GM18951 (cell line): ENCODE results near the gene TGFB2.

Experiments used
- POLR2A ChIP-seq: IDR thresholded peaks from 4 replicates; pipeline ENCODE4 v1.6.1; 2011; ENCODE audit warnings: mild to moderate bottlenecking; ENCODE audit not compliant: insufficient read length, insufficient read depth; ENCODE audit errors: extremely low read depth
- in situ Hi-C: fragments of 300-500 bp; cut with MboI; formaldehyde crosslinking; loops from one replicate; pipeline ENCODE4 v1.12.0; 2022; ENCODE audit warnings: low sequenced_read_pairs, mixed read lengths, inconsistent platforms; ENCODE audit not compliant: unreplicated experiment

The TGFB2 gene

DNA sequence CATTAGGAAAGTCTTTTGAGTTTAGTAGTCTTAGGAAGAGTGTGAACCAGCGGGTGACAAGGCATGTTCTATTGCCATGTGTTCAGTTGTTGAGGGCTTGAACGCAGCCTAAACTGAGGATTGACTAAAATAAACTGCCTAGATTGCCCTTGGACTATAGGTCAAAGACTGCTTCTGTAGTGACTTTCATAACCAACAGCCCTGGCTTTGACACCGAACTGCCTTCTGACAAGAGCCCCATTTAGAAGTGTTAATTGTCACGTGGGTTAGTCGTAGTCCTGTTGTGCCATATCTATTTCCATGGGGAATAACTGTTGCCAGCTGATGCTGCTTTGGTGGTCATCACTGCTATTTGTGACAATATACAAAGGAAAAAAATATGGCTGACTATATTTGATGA, 90.4 kb downstream of the TGFB2 start:
- no peak for TF ChIP-seq POLR2A
- in situ Hi-C loops, result no loop called here

DNA sequence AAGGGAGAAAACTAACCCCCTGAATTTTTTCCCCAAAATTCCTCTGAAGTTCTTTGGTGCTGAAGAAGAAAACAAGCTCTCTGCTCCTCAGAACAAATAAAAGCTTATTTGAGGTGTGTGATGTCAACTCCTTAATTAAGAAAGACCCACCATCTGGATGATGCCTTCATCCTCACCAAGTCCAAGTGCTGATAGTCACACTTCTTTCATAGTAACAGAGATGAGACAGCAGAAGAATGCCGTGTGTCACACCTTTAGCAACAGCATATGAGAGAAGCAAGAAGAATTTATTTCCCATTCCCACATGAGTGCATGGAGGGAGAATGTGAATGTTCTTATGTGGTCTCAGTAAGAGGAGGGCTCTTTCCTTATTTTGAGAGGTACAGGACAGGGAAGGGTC, 91.2 kb downstream of the TGFB2 start:
- in situ Hi-C loops, result no loop called here
- TF ChIP-seq POLR2A, result no peak

GRCh38 chr1:218436997-218437396, 91.9 kb downstream of the TGFB2 start:
- in situ Hi-C loops, result no loop called here
- TF ChIP-seq POLR2A, result no peak

DNA sequence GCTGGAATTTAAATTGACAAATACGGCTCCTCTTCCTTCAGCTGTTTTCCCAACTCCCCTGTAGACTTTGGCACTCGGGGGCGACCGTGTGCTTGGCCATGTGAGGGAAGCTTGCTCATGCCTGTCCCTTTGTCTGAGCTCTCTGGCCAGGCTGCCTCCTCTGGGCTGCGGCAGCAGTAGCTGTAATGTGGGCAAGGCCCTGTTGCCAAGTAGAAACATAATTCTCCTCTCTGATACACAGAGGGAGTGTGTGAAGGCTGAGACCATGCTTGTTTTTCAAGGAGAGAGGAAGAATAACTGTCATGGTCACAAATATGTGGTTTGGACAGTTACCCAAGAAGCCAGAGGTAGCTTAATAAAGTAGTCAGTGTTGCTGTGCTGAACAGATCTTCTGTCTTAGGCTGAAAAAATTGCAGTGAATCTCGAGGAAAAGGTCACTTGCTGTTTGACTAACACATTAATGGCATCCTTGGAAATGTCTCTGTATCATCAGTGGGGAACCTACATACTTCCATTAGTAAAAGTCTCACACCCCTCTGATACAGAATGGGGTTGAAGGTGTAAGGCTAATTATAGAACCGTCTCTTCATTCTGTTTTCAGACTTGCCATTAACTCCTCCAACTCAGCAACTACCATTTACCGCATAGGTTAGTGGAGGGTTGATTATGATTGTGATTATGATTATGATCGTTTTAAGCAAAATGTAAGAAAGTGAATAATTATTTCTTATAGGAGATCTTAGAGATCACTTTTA, 94.6 kb downstream of the TGFB2 start:
- TF ChIP-seq POLR2A, result no peak
- in situ Hi-C loops, result no loop called here

DNA sequence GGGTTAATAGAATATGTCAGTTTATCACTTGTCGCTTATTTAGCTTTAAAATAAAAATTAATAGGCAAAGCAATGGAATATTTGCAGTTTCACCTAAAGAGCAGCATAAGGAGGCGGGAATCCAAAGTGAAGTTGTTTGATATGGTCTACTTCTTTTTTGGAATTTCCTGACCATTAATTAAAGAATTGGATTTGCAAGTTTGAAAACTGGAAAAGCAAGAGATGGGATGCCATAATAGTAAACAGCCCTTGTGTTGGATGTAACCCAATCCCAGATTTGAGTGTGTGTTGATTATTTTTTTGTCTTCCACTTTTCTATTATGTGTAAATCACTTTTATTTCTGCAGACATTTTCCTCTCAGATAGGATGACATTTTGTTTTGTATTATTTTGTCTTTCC, 98.1 kb downstream of the TGFB2 start:
- TF ChIP-seq POLR2A, result no peak
- in situ Hi-C loops, result no loop called here

DNA sequence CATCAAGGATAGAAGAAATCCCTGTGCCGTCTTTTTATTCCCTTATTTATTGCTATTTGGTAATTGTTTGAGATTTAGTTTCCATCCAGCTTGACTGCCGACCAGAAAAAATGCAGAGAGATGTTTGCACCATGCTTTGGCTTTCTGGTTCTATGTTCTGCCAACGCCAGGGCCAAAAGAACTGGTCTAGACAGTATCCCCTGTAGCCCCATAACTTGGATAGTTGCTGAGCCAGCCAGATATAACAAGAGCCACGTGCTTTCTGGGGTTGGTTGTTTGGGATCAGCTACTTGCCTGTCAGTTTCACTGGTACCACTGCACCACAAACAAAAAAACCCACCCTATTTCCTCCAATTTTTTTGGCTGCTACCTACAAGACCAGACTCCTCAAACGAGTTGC, 99.0 kb downstream of the TGFB2 start:
- no peak for TF ChIP-seq POLR2A
- in situ Hi-C loops, result no loop called here

GRCh38 chr1:218444588-218444987, 99.5 kb downstream of the TGFB2 start:
- in situ Hi-C loops, result no loop called here
- TF ChIP-seq POLR2A, result no peak

GRCh38 chr1:218447010-218447689, 102.0 kb downstream of the TGFB2 start:
- in situ Hi-C loops, result no loop called here

DNA sequence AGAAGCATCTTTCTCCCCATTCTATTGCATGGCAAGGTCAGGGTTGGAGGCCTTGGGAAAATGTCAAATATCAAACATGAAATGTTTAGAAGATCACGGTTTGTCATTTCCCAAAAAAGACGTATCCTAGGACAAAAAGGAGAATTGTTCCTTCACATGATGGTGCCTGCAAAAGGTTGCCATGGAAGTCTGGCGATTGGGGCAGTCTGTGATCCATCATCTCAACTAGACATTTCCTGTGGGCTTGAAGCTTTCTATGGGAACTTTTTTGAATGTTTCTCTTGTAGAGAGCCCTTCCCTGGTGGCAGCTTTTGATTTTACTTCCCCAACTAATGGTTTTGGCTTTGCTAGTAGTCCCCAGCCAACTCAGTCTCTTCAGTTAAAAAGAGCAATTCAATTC, 106.3 kb downstream of the TGFB2 start:
- no peak for TF ChIP-seq POLR2A
- in situ Hi-C loops, result no loop called here

More at GRCh38 chr1:218447010-218447689, 102.0 kb downstream of the TGFB2 start:
- no peak for TF ChIP-seq POLR2A

GRCh38 chr1:218454700-218455282, 109.7 kb downstream of the TGFB2 start:
- no peak for TF ChIP-seq POLR2A
- in situ Hi-C loops, result no loop called here

DNA sequence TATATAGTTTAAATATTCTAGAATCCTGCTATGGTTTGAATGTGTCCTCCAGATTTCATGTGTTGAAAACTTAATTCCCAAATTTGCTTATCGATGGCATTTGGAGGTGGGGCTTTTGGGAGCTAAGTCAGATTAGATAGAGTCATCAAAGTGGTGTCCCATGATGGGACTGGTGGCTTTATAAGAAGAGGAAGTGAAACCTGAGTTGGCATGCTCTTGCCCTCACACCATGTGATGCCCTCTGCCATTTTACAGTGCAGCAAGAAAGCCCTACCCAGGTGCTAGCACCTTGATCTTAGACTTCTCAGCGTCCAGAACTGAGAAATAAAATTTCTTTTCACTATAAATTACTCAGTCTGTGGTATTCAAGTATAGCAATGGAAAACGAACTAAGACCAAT, 111.3 kb downstream of the TGFB2 start:
- TF ChIP-seq POLR2A, result no peak
- in situ Hi-C loops, result no loop called here

- TF ChIP-seq POLR2A, result no peak
These were observed 114.3 kb downstream of the TGFB2 start for GRCh38 chr1:218459450-218459849.

GRCh38 chr1:218459878-218460711, 115.0 kb downstream of the TGFB2 start:
- in situ Hi-C loops, result no loop called here
- TF ChIP-seq POLR2A, result no peak

More at GRCh38 chr1:218459450-218459849, 114.3 kb downstream of the TGFB2 start:
- in situ Hi-C loops, result no loop called here

DNA sequence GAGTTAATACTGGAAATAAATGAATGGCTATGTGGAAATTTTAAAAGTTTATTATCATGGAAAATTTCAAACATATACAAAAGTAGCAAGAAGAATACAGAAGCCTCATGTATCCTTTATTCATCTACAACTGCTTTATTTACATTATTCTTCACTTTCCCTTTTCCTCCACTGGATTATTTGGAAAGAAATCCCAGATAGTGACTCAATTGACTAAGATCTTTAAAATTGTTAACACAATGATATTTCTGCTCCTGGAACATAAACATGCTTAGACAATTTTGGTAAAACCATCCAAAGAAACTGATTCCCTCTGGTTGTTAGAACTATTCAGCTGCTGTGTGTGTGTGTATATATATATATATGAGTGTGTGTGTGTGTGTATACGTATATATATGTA, 116.2 kb downstream of the TGFB2 start:
- in situ Hi-C loops, result no loop called here
- TF ChIP-seq POLR2A, result no peak

DNA sequence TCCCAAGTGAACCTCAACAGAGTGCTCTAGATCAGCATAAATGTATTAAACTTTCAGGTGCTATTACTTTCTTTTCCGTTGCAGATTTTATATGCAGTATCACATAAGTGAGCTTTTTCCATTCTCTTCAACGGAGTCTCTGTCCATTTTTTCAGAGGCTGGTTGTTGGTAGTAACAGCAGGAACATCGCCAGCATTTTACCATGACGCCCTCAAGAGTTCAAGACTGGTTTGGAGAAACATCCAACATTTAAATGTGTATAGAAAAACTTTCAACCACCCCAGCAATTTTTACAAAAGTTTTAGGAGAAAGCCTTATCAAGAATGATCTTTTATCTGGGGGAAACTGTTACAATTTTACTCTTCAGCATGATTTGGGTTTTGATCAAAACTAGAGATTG, 117.0 kb downstream of the TGFB2 start:
- TF ChIP-seq POLR2A, result no peak
- in situ Hi-C loops, result no loop called here
